ENCODE measurements around the gene KRT6C.

GRCh38 chr12:52443966-52444365 lies 29.6 kb downstream of the KRT6C start:
- TF ChIP-seq CHD2 (IDR thresholded peaks at IDR 0.05; ENCODE audit: low read length, partially characterized antibody), result no peak
- no peak for TF ChIP-seq NRF1 (IDR thresholded peaks at IDR 0.05; ENCODE audit: low read depth, low read length)
- TF ChIP-seq CTCF (IDR thresholded peaks at IDR 0.05), result no peak
- no peak for TF ChIP-seq TAF1 (IDR thresholded peaks at IDR 0.05; ENCODE audit: borderline replicate concordance, low read depth, low read length)
- TF ChIP-seq ZBTB33 (IDR thresholded peaks at IDR 0.05; ENCODE audit: borderline replicate concordance, low read depth), result no peak
- TF ChIP-seq USF2 (IDR thresholded peaks at IDR 0.05; ENCODE audit: borderline replicate concordance, low read depth, low read length), result no peak
- TF ChIP-seq TCF12 (IDR thresholded peaks at IDR 0.05), result no peak
- no peak for TF ChIP-seq POLR2AphosphoS5 (IDR thresholded peaks at IDR 0.05; ENCODE audit: low read depth, low read length)
- TF ChIP-seq RXRA (IDR thresholded peaks at IDR 0.05; ENCODE audit: borderline replicate concordance, low read depth), result no peak
- TF ChIP-seq MAX (IDR thresholded peaks at IDR 0.05; ENCODE audit: low read depth), result no peak
- no peak for TF ChIP-seq RFX5 (IDR thresholded peaks at IDR 0.05; ENCODE audit: low read length)
- no peak for TF ChIP-seq RAD21 (IDR thresholded peaks at IDR 0.05; ENCODE audit: low read length)
- no peak for TF ChIP-seq TEAD4 (IDR thresholded peaks at IDR 0.05; ENCODE audit: borderline replicate concordance, insufficient read depth)
- TF ChIP-seq USF1 (IDR thresholded peaks at IDR 0.05; ENCODE audit: borderline replicate concordance, low read depth), result no peak
